H9 (cell line): ENCODE results near the gene AIPL1. TPM values are rescaled to one million over a fixed set of nuclear protein-coding genes. Genes with fewer than 3 reads are reported as not detected.

ENCODE experiments used
- DNase-seq: peaks from one replicate; pipeline ENCODE4 v3.0.0-alpha.2; 2017
- H2AFZ ChIP-seq: one replicate; pipeline ENCODE4 v1.6.1; 2013; ENCODE audit warnings: mild to moderate bottlenecking, low read length, control low read depth, moderate library complexity
- H2AK5ac ChIP-seq: 2 replicates; pipeline ENCODE4 v1.6.1; 2013; ENCODE audit warnings: low read length, control low read depth, mixed read lengths; ENCODE audit not compliant: insufficient read length
- H2BK120ac ChIP-seq: one replicate; pipeline ENCODE4 v1.6.1; 2013; ENCODE audit warnings: low read depth, mild to moderate bottlenecking, low read length, control low read depth, inconsistent platforms; ENCODE audit not compliant: poor library complexity, severe bottlenecking
- H2BK12ac ChIP-seq: 2 replicates; pipeline ENCODE4 v1.6.1; 2013; ENCODE audit warnings: low read length, control low read depth, mixed read lengths, low read depth; ENCODE audit not compliant: insufficient read length
- H2BK15ac ChIP-seq: 2 replicates; pipeline ENCODE4 v1.6.1; 2013; ENCODE audit warnings: low read depth, low read length, control low read depth
- H2BK20ac ChIP-seq: one replicate; pipeline ENCODE4 v1.6.1; 2013; ENCODE audit warnings: low read depth, mild to moderate bottlenecking, low read length, control low read depth, inconsistent platforms; ENCODE audit not compliant: poor library complexity, severe bottlenecking
- H2BK5ac ChIP-seq: 2 replicates; pipeline ENCODE4 v1.6.1; 2013; ENCODE audit warnings: low read length, control low read depth, mixed read lengths; ENCODE audit not compliant: insufficient read length
- H3K14ac ChIP-seq: 2 replicates; pipeline ENCODE4 v1.6.1; 2013; ENCODE audit warnings: low read length, control low read depth; ENCODE audit not compliant: insufficient read depth
- H3K18ac ChIP-seq: 2 replicates; pipeline ENCODE4 v1.6.1; 2013; ENCODE audit warnings: low read depth, mild to moderate bottlenecking, mixed read lengths, low read length, control low read depth; ENCODE audit not compliant: insufficient read length
- H3K23ac ChIP-seq: 2 replicates; pipeline ENCODE4 v1.6.1; 2013; ENCODE audit warnings: low read length, control low read depth, mixed read lengths, low read depth; ENCODE audit not compliant: insufficient read length
- H3K23me2 ChIP-seq: 2 replicates; pipeline ENCODE4 v1.6.1; 2013; ENCODE audit warnings: low read depth, mild to moderate bottlenecking, mixed read lengths, low read length, control low read depth; ENCODE audit not compliant: insufficient read length, poor library complexity, severe bottlenecking
- H3K27ac ChIP-seq: 2 replicates; pipeline ENCODE4 v1.5.1; 2013; ENCODE audit warnings: low read length, control low read depth, mixed read lengths, low read depth; ENCODE audit not compliant: insufficient read length
- H3K27me3 ChIP-seq: 2 replicates; pipeline ENCODE4 v1.6.1; 2013; ENCODE audit warnings: low read length, control low read depth, inconsistent platforms; ENCODE audit not compliant: insufficient read depth
- H3K4ac ChIP-seq: 2 replicates; pipeline ENCODE4 v1.6.1; 2013; ENCODE audit warnings: low read depth, mild to moderate bottlenecking, control low read depth, inconsistent platforms, low read length, moderate library complexity
- H3K4me1 ChIP-seq: 2 replicates; pipeline ENCODE4 v1.6.1; 2013; ENCODE audit warnings: low read length, control low read depth, inconsistent platforms; ENCODE audit not compliant: insufficient read depth
- H3K4me2 ChIP-seq: 2 replicates; pipeline ENCODE4 v1.6.1; 2013; ENCODE audit warnings: low read length, control low read depth, mixed read lengths; ENCODE audit not compliant: insufficient read length, insufficient read depth
- H3K56ac ChIP-seq: 2 replicates; pipeline ENCODE4 v1.6.1; 2013; ENCODE audit warnings: low read depth, mild to moderate bottlenecking, mixed read lengths, low read length, control low read depth; ENCODE audit not compliant: insufficient read length
- H3K79me1 ChIP-seq: 2 replicates; pipeline ENCODE4 v1.6.1; 2013; ENCODE audit warnings: low read depth, mild to moderate bottlenecking, moderate library complexity, low read length, control low read depth, inconsistent platforms; ENCODE audit not compliant: insufficient read depth, poor library complexity, severe bottlenecking
- H3K79me2 ChIP-seq: 2 replicates; pipeline ENCODE4 v1.6.1; 2013; ENCODE audit warnings: low read length, control low read depth, inconsistent platforms; ENCODE audit not compliant: insufficient read depth
- H3K9ac ChIP-seq: 2 replicates; pipeline ENCODE4 v1.6.1; 2013; ENCODE audit warnings: low read length, control low read depth, mixed read lengths; ENCODE audit not compliant: insufficient read length; ENCODE audit errors: extremely low read depth
- H3K9me3 ChIP-seq: one replicate; pipeline ENCODE4 v1.6.1; 2013; ENCODE audit warnings: low read depth, low read length, inconsistent platforms; ENCODE audit not compliant: control insufficient read depth
- H3T11ph ChIP-seq: one replicate; pipeline ENCODE4 v1.6.1; 2013; ENCODE audit warnings: mild to moderate bottlenecking, low read length, control low read depth, inconsistent platforms
- H4K20me1 ChIP-seq: one replicate; pipeline ENCODE4 v1.6.1; 2013; ENCODE audit not compliant: control insufficient read depth, insufficient read length, insufficient read depth
- H4K5ac ChIP-seq: 2 replicates; pipeline ENCODE4 v1.6.1; 2013; ENCODE audit warnings: low read depth, mild to moderate bottlenecking, mixed read lengths, low read length, control low read depth; ENCODE audit not compliant: insufficient read length
- H4K8ac ChIP-seq: replicated peaks from 2 replicates; pipeline ENCODE4 v1.6.1; 2013; ENCODE audit warnings: low read length, control low read depth, mixed read lengths, low read depth; ENCODE audit not compliant: insufficient read length
- H4K91ac ChIP-seq: 2 replicates; pipeline ENCODE4 v1.6.1; 2013; ENCODE audit warnings: low read depth, mild to moderate bottlenecking, moderate library complexity, mixed read lengths, low read length, control low read depth; ENCODE audit not compliant: insufficient read length
- H3K27ac Mint-ChIP-seq, 3 experiments: 2 replicates in 2 of 3; 3 replicates in 1 of 3; pipeline ENCODE4 v1.8.0; 2020 to 2021; ENCODE audit warnings: mixed read lengths in 3 of 3, mild to moderate bottlenecking in 1 of 3, moderate library complexity in 1 of 3
- H3K27me3 Mint-ChIP-seq: 2 replicates; pipeline ENCODE4 v1.8.0; 2021; ENCODE audit warnings: low read depth, mild to moderate bottlenecking, moderate library complexity, mixed read lengths
- H3K36me3 Mint-ChIP-seq, 3 experiments: 2 replicates in 2 of 3; 3 replicates in 1 of 3; pipeline ENCODE4 v1.8.0; 2020 to 2021; ENCODE audit warnings: low read depth in 3 of 3, mixed read lengths in 3 of 3; ENCODE audit not compliant: insufficient read depth in 1 of 3
- H3K4me1 Mint-ChIP-seq, 2 experiments: 2 replicates each; pipeline ENCODE4 v1.8.0; 2020; ENCODE audit warnings: mixed read lengths in 2 of 2
- H3K4me3 Mint-ChIP-seq, 2 experiments: 2 replicates in 1 of 2; 3 replicates in 1 of 2; pipeline ENCODE4 v1.8.0; 2020 to 2021; ENCODE audit warnings: mild to moderate bottlenecking in 2 of 2, mixed read lengths in 2 of 2, moderate library complexity in 1 of 2
- H3K9me3 Mint-ChIP-seq, 2 experiments: 2 replicates in 1 of 2; 3 replicates in 1 of 2; pipeline ENCODE4 v1.8.0; 2020; ENCODE audit warnings: mild to moderate bottlenecking in 2 of 2, mixed read lengths in 2 of 2, moderate library complexity in 1 of 2
- CTCF ChIP-seq: fragments of 200-600 bp; sonication (generic); conservative IDR thresholded peaks from 3 replicates; pipeline ENCODE4 v1.8.0; 2021; ENCODE audit warnings: antibody characterized with exemption, mild to moderate bottlenecking
- WGBS: extraction: QIAGEN DNeasy Blood & Tissue Kit; methylation state at CpG from one replicate; pipeline ENCODE4 v1.1.7; 2013; ENCODE audit warnings: missing lambda C conversion rate, low lambda C conversion rate, mixed read lengths; ENCODE audit not compliant: insufficient read length; ENCODE audit errors: extremely low coverage; 5-methylcytosine and 5-hydroxymethylcytosine counted together
- total RNA-seq: library from RNA; stranded (reverse); gene quantifications from 2 replicates; pipeline ENCODE4 v1.2.1, GENCODE V29; 2021

Gene AIPL1
- total RNA-seq, 1 experiment from 2014 or later: 0.57 TPM

- no peak overlapping the region for H2AK5ac ChIP-seq
- no peak overlapping the region for H3T11ph ChIP-seq
- no peaks in the 10 kb centered on the region for H3K79me1 ChIP-seq
- TF ChIP-seq CTCF: no peak
- no peak overlapping the region for H3K4me2 ChIP-seq
- no peak overlapping the region for H3K14ac ChIP-seq
- no peaks in the 10 kb centered on the region for H3K9me3 ChIP-seq
- no peak overlapping the region for H4K8ac ChIP-seq
- H3K4me1 ChIP-seq: no peaks in the 10 kb centered on the region
- no peak overlapping the region for H2BK15ac ChIP-seq
- H4K20me1 ChIP-seq: no peaks in the 10 kb centered on the region
- Mint-ChIP-seq H3K27ac (no peak overlapping the region; a peak in 1 of 7 replicates), H3K4me3 (no peak overlapping the region), H3K9me3 (peaks cover 3 to 9% of the 10 kb centered on the region in 2 experiments; a peak in 2 of 5 replicates), H3K4me1 (peaks cover 7% of the 10 kb centered on the region in 2 experiments), H3K36me3 (peaks cover 0 to 12% (median 0%) of the 10 kb centered on the region in 3 experiments; a peak in 3 of 7 replicates), H3K27me3 (peaks cover 4% of the 10 kb centered on the region)
- no peak overlapping the region for H3K27ac ChIP-seq
- no peak overlapping the region for H2BK5ac ChIP-seq
- no peak for DNase-seq
- no peak overlapping the region for H3K56ac ChIP-seq
- H4K91ac ChIP-seq: no peak overlapping the region
- no peak overlapping the region for H2AFZ ChIP-seq
- no peak overlapping the region for H4K5ac ChIP-seq
- no peak overlapping the region for H3K18ac ChIP-seq
- no peak overlapping the region for H2BK12ac ChIP-seq
- H3K27me3 ChIP-seq: no peaks in the 10 kb centered on the region
- H2BK120ac ChIP-seq: no peak overlapping the region
- H2BK20ac ChIP-seq: no peak overlapping the region
- no peak overlapping the region for H3K9ac ChIP-seq
- no peak overlapping the region for H3K23ac ChIP-seq
- H3K79me2 ChIP-seq: no peaks in the 10 kb centered on the region
- no CpG with 5 or more reads among the region's 13 CpGs for WGBS
- no peaks in the 10 kb centered on the region for H3K23me2 ChIP-seq
- no peak overlapping the region for H3K4ac ChIP-seq
These were observed 53.1 kb downstream of the AIPL1 start for GRCh38 chr17:6381526-6382465.
